Endodermal cell (in vitro differentiated cells): ENCODE results near the gene TLE4. TPM values are rescaled to one million over a fixed set of nuclear protein-coding genes. Genes with fewer than 3 reads are reported as not detected.
A peak's percentile ranks its signal among the peaks of the same experiment; 100 is the strongest.

Experiments used
- DNase-seq: peaks from one replicate; pipeline ENCODE4 v3.0.0-alpha.2; 2017
- H3K27ac ChIP-seq: 2 replicates; pipeline ENCODE4 v1.5.1; 2013; ENCODE audit warnings: mild to moderate bottlenecking, low read depth, low read length, moderate library complexity
- H3K27me3 ChIP-seq: 2 replicates; pipeline ENCODE4 v1.6.1; 2013; ENCODE audit warnings: mild to moderate bottlenecking, low read length, moderate library complexity; ENCODE audit not compliant: insufficient read depth, control insufficient read depth, poor library complexity, severe bottlenecking
- H3K36me3 ChIP-seq: 2 replicates; pipeline ENCODE4 v1.7.0; 2013; ENCODE audit warnings: mild to moderate bottlenecking, low read length, moderate library complexity; ENCODE audit not compliant: control insufficient read depth, insufficient read depth
- H3K4me1 ChIP-seq: one replicate; pipeline ENCODE4 v1.7.0; 2013; ENCODE audit warnings: low read length; ENCODE audit not compliant: control insufficient read depth, insufficient read depth
- H3K4me3 ChIP-seq: 2 replicates; pipeline ENCODE4 v1.5.1; 2013; ENCODE audit warnings: mild to moderate bottlenecking, low read length, moderate library complexity
- H3K9ac ChIP-seq: 2 replicates; pipeline ENCODE4 v1.6.1; 2013; ENCODE audit warnings: mild to moderate bottlenecking, low read length, moderate library complexity; ENCODE audit not compliant: poor library complexity, severe bottlenecking; ENCODE audit errors: extremely low read depth
- H3K9me3 ChIP-seq: 2 replicates; pipeline ENCODE4 v1.6.1; 2013; ENCODE audit warnings: mild to moderate bottlenecking, low read length, moderate library complexity; ENCODE audit not compliant: control insufficient read depth
- H3K27ac Mint-ChIP-seq: 2 replicates; pipeline ENCODE4 v1.8.0; 2020; ENCODE audit warnings: mixed read lengths
- H3K27me3 Mint-ChIP-seq: 2 replicates; pipeline ENCODE4 v1.8.0; 2021; ENCODE audit warnings: mild to moderate bottlenecking, mixed read lengths; ENCODE audit not compliant: insufficient read depth
- H3K36me3 Mint-ChIP-seq: 2 replicates; pipeline ENCODE4 v1.8.0; 2020; ENCODE audit warnings: low read depth, mixed read lengths
- H3K4me1 Mint-ChIP-seq: 2 replicates; pipeline ENCODE4 v1.8.0; 2020; ENCODE audit warnings: mixed read lengths
- H3K4me3 Mint-ChIP-seq: 2 replicates; pipeline ENCODE4 v1.8.0; 2020; ENCODE audit warnings: mild to moderate bottlenecking, moderate library complexity, mixed read lengths
- H3K9me3 Mint-ChIP-seq: 2 replicates; pipeline ENCODE4 v1.8.0; 2020; ENCODE audit warnings: mild to moderate bottlenecking, mixed read lengths
- CTCF ChIP-seq: fragments of 200-600 bp; sonication (generic); conservative IDR thresholded peaks from 2 replicates; pipeline ENCODE4 v1.5.0; 2021; ENCODE audit warnings: antibody characterized with exemption, mild to moderate bottlenecking
- WGBS, 2 experiments: methylation state at CpG; one replicate each; pipeline versions ENCODE4 v1.1.5 to v1.1.7; 2013; ENCODE audit warnings: missing lambda C conversion rate in 2 of 2, mixed read lengths in 1 of 2; ENCODE audit not compliant: insufficient coverage in 1 of 2, insufficient read length in 1 of 2; 5-methylcytosine and 5-hydroxymethylcytosine counted together
- total RNA-seq, 2 donors: library from RNA; stranded (reverse); fragmentation: NEBNext Ultra II Directional in 1 of 2; extraction: Animal tissue kit (Norgen Biotek cat#: 25700) in 1 of 2; gene quantifications; 2 replicates in 1 of 2; 3 replicates in 1 of 2; pipeline ENCODE4 v1.2.1, GENCODE V29; 2021

TLE4 gene
- total RNA-seq, 2 donors from 2014 or later, result 16.7 to 25.5 TPM

GRCh38 chr9:79663878-79664277 lies 92.1 kb downstream of the TLE4 start:
- no peak for DNase-seq
- H3K27ac ChIP-seq, result peak overlapping the region; percentile 92
- H3K27ac Mint-ChIP-seq, result no peak overlapping the region
- peaks cover 58% of the 10 kb centered on the region for H3K4me1 Mint-ChIP-seq
- H3K9ac ChIP-seq, result no peak overlapping the region
- TF ChIP-seq CTCF, result no peak
- H3K9me3 ChIP-seq, result no peaks in the 10 kb centered on the region
- no peak overlapping the region for H3K4me3 ChIP-seq
- H3K4me1 ChIP-seq, result peaks cover 8% of the 10 kb centered on the region
- 47 to 76% methylated on average over 9 to 13 of the region's 13 CpGs for WGBS, 2 experiments
- no peaks in the 10 kb centered on the region for H3K36me3 ChIP-seq
- H3K36me3 Mint-ChIP-seq, result no peaks in the 10 kb centered on the region
- no peak overlapping the region for H3K4me3 Mint-ChIP-seq
- H3K27me3 Mint-ChIP-seq, result no peaks in the 10 kb centered on the region
- H3K9me3 Mint-ChIP-seq, result no peaks in the 10 kb centered on the region
- no peaks in the 10 kb centered on the region for H3K27me3 ChIP-seq

- Mint-ChIP-seq H3K4me3 (no peak overlapping the region), H3K27me3 (no peaks in the 10 kb centered on the region), H3K4me1 (peaks cover 64% of the 10 kb centered on the region), H3K36me3 (no peaks in the 10 kb centered on the region), H3K27ac (no peak overlapping the region), H3K9me3 (no peaks in the 10 kb centered on the region)
- Histone ChIP-seq H3K27me3 (no peaks in the 10 kb centered on the region), H3K9me3 (no peaks in the 10 kb centered on the region), H3K27ac (peak overlapping the region; percentile 92), H3K4me3 (no peak overlapping the region), H3K4me1 (peaks cover 8% of the 10 kb centered on the region), H3K9ac (no peak overlapping the region), H3K36me3 (no peaks in the 10 kb centered on the region)
- no peak for TF ChIP-seq CTCF
- DNase-seq, result no peak
- 58 to 77% methylated on average over 5 of the region's 5 CpGs for WGBS, 2 experiments
Measured at GRCh38 chr9:79664375-79664831, 92.6 kb downstream of the TLE4 start.

GRCh38 chr9:79665369-79665768 lies 93.6 kb downstream of the TLE4 start:
- WGBS, 2 experiments, result 46 to 57% methylated on average over 7 to 8 of the region's 8 CpGs

More at GRCh38 chr9:79665369-79665768, 93.6 kb downstream of the TLE4 start:
- DNase-seq, result no peak
- Mint-ChIP-seq H3K27ac (no peak overlapping the region), H3K27me3 (no peaks in the 10 kb centered on the region), H3K4me1 (peaks cover 72% of the 10 kb centered on the region), H3K9me3 (no peaks in the 10 kb centered on the region), H3K36me3 (no peaks in the 10 kb centered on the region), H3K4me3 (no peak overlapping the region)
- H3K4me3 ChIP-seq, result no peak overlapping the region
- no peaks in the 10 kb centered on the region for H3K9me3 ChIP-seq
- TF ChIP-seq CTCF, result no peak
- H3K36me3 ChIP-seq, result no peaks in the 10 kb centered on the region
- H3K4me1 ChIP-seq, result peaks cover 8% of the 10 kb centered on the region
- H3K27ac ChIP-seq, result no peak overlapping the region
- no peaks in the 10 kb centered on the region for H3K27me3 ChIP-seq
- no peak overlapping the region for H3K9ac ChIP-seq
